ENCODE data around the gene BICC1.

Gene BICC1

GRCh38 chr10:58546137-58546536 is 33.5 kb downstream of the BICC1 start:
- no peak overlapping the region for H3K4me3 ChIP-seq (replicated peaks; ENCODE audit: insufficient read depth, low read length)
- DNase-seq (ENCODE audit: low read depth in 1 of 2, low spot score in 1 of 2), result no peak
- no peak for TF ChIP-seq CTCF (IDR thresholded peaks at IDR 0.05; ENCODE audit: insufficient read depth, low read length)
- H3K27ac ChIP-seq (replicated peaks), result no peak overlapping the region
- H3K27me3 ChIP-seq (ENCODE audit: insufficient read depth, poor library complexity, severe bottlenecking), result no peaks in the 10 kb centered on the region

- DNase-seq (ENCODE audit: low read depth in 1 of 2, low spot score in 1 of 2), result no peak
- H3K27me3 ChIP-seq (ENCODE audit: insufficient read depth, poor library complexity, severe bottlenecking), result no peaks in the 10 kb centered on the region
- no peak overlapping the region for H3K4me3 ChIP-seq (replicated peaks; ENCODE audit: insufficient read depth, low read length)
- no peak for TF ChIP-seq REST (IDR thresholded peaks at IDR 0.05; ENCODE audit: insufficient replicate concordance, low read depth)
- no peak for TF ChIP-seq CTCF (IDR thresholded peaks at IDR 0.05; ENCODE audit: insufficient read depth, low read length)
- TF ChIP-seq GABPA (IDR thresholded peaks at IDR 0.05; ENCODE audit: low read depth), result no peak
- no peak for TF ChIP-seq SPI1 (IDR thresholded peaks at IDR 0.05; ENCODE audit: borderline replicate concordance, low read depth)
- no peak for TF ChIP-seq POLR2AphosphoS5 (IDR thresholded peaks at IDR 0.05; ENCODE audit: low read depth)
- no peak overlapping the region for H3K27ac ChIP-seq (replicated peaks)
These were observed 34.2 kb downstream of the BICC1 start for GRCh38 chr10:58546722-58547445.

- H3K27ac ChIP-seq (replicated peaks), result no peak overlapping the region
These were observed 35.3 kb downstream of the BICC1 start for GRCh38 chr10:58547963-58548362.

More at GRCh38 chr10:58547963-58548362, 35.3 kb downstream of the BICC1 start:
- no peak for DNase-seq (ENCODE audit: low read depth in 1 of 2, low spot score in 1 of 2)
- no peak overlapping the region for H3K4me3 ChIP-seq (replicated peaks; ENCODE audit: insufficient read depth, low read length)
- no peaks in the 10 kb centered on the region for H3K27me3 ChIP-seq (ENCODE audit: insufficient read depth, poor library complexity, severe bottlenecking)
- TF ChIP-seq POLR2AphosphoS5 (IDR thresholded peaks at IDR 0.05; ENCODE audit: low read depth) (no peak), REST (IDR thresholded peaks at IDR 0.05; ENCODE audit: insufficient replicate concordance, low read depth) (no peak), GABPA (IDR thresholded peaks at IDR 0.05; ENCODE audit: low read depth) (no peak)

Measured in HL-60 (cell line).